Stimulated activated CD4-positive, alpha-beta T cell treated with anti-CD3 and anti-CD28 coated beads, Interleukin-4, amount 100 ng/mL, for 24 hours (primary cell): ENCODE measurements around the gene GNAT1.

Experiments used
- DNase-seq: peaks from one replicate; pipeline ENCODE4 v3.0.0-alpha.2; 2020

The GNAT1 gene

GRCh38 chr3:50190936-50191660 is at the start of gene GNAT1:
GNAT1 (plus strand) TSS chr3:50191610; CDS start chr3:50191726, 116 bp downstream.
- DNase-seq: no peak

DNA sequence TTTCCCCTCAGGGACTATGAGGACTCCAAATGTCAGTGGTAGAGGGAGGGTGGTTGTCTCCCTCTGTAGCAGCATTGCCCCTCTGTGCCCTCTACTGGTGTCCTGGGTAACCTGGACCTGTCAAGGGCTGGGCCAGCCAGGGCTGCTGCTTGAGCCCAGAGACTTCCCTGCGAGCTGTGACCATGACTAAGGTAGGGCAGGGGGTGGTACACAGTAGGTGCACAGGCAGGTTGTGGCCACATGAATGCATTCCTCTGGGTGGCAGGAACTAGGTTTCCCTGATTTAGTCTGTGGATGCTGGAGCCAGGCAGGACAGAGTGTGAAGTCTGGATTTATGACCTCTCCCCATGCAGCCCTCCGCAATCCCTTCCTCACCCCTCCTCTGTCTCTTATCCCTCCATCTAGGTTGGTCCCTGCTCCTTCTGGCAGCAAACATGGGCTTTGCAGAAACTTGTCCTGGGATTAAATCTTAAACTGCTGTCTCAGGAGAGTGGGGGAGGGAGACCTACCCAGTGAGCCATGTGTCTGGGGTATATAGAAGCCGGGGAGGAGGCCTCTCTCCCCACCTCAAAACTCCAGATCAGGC is 45.0 kb upstream of the GNAT1 start:
- DNase-seq: no peak

DNA sequence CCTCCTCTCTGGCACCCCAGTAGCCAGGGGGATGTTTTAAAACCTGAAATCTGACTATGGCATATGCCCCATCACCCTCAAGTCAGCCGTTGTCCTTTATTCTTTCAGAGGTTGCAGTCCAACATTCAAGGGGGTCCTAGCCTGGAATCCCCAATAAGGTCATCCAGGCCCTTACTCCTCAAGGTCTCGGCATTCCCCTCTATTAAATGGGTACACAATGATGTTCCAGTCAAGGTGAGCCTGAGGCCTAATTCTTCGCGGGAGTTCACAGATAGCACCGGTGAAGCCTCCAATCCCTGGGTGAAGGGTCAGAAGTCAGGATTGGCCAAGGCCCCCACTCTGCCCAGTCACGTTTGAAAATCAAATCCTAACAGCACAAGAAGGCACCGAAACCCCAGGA is 44.4 kb upstream of the GNAT1 start:
- DNase-seq: no peak

DNA sequence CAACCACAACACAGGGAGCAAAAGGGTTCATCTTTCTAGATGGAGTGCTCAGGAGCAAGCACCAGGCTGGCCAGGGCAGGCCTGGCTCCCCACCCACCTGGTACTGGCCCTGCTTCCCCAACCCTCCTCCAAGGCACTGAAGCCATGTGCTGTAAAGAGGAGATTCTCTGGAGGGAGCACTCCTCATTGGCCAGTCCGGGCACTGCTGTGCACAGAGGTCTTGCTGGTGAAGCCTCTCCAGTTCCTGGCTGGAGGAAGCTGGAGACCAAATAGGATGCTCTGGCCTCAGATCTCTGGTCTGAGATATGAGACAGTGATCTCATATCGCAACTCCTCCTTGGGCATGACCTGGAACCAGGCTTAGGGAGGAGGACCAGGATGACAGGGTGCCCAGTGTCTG is 44.0 kb upstream of the GNAT1 start:
- no peak for DNase-seq

DNA sequence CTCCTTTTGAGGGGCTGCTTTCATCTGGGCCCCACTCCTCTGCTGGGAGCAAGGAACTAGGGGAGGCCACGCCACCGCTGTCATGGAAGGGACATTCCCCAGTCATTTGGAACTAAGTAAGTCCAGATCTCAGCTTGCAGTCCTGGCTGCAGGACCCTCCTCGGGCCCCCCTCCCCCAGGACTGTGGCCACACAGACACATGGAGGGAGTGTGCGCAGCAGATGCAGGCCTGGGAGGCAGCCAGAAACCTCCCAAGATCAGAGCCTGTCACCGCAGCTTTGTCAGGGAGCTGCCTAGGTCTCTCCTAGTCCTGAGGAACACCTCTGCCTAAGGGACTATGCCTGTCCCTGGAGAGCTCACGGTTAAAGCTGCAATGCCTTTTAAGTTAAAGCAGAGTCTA is 43.5 kb upstream of the GNAT1 start:
- DNase-seq: no peak

DNA sequence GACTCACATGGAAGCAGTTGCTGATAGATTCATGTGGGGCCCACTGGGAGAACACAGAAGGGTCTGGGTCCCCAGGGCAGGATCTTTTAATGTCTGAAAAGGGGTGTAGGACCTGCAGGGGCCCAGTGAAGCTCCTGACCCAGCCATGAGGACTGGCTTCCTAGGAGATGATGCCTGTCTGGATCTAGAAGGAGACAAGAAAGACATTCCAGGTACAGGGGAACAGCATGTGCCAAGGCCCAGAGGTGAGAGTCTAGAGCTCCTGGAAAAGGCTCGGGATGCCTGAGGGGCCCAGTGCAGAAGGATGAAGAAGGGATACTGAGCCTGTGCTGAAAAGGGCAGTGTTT is 41.0 kb upstream of the GNAT1 start:
- DNase-seq: no peak

DNA sequence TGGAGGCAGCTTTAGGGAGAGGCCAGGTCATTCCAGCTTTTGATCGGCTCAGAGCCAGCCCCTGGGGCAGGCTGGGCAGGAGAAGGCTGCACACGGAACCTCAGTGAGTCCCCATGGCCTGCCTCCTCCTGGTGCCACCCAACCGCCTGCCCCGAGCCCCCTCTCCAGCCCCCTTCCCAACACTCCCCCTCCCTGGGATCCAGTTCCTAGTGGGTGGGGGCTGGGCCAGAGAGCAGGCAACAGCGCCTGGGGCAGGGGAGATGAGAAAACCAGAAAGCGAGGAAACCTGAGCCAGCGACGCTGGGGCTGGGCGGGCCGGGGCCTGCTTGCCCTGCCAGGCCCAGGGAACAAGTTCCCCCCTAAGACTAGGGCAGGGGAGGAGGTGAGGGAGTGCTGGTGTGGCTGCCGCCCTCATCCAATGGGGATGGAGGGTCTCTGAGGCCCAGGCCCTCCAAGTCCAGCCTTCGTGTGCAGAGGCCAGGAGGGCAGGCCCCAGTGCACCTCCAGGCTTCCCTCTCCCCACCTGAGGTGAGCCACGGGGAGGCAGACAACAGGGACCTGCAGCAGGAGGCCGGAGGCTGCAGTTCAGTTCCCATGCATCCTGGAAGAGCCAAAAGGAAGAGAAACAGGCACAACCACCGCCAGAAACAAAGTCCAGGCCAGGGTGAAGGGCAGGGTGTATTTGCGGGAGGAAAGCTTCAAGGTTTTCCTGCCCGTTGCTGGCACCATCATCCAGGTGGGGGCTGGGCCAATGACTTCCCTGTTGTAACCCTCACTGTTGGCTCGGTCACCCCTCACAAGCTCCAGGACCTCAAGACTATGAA is 40.3 kb upstream of the GNAT1 start:
- no peak for DNase-seq

- DNase-seq: no peak
Observed at GRCh38 chr3:50151728-50152127, 39.7 kb upstream of the GNAT1 start.

GRCh38 chr3:50153782-50154475 is 37.5 kb upstream of the GNAT1 start:
- DNase-seq: no peak

DNA sequence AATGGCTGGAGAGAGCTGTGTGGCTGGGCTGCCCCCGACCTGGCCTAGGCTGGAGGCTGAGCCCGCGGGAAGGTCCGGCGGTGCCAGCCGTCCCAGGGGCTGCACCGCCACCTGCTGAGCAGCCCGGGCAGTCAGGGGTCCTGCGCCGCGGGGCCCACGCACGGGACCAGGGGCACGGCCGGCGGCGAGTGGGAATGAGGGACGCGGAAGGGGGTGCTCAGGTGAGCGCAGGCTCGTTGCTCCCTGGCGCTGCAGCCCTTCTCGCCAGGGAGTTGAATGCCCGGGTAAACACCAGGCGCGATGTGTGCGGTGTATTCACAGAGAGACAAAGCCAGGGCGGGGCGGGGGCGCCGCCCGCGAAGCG is 37.0 kb upstream of the GNAT1 start:
- no peak for DNase-seq

DNA sequence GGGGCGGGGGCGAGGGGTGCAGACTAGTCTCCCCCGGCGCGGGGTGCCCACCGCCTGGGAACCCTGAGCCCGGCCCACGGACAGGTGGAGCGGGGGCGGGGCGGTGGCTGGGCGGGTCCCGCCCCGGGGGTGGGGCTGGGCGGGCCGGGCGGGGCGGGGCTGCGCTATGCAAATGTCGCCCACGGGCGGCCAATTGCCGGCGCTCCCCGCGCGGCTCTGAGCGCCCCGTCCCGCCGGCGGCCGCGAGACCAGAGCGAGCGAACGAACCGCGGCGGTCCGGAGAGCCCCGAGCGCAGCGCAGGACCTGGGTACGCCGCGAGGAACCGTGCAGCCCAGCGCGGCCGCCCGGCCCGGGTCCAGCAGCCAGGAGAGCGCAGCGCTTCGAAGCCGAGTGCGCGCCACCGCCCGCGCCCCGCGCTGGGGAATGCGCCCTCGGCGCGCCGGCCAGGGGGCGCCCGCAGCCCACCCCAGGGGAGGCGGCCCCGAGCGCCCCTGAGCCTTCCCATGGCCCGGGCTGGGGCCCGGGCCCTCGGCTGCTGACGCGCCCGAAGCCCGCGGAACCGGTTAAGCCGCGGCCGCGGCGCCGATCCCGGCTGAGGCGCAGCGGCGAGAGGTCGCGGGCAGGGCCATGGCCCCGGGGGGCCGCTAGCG is 36.4 kb upstream of the GNAT1 start, which contains the start of gene SEMA3F:
Gene SEMA3F (plus strand): TSS at position 485 of the 651 bp plus-strand sequence. CDS start 4,299 bp downstream, outside the sequence.
- DNase-seq: peak; percentile 58

GRCh38 chr3:50155491-50155878 is 35.9 kb upstream of the GNAT1 start:
- DNase-seq: no peak

GRCh38 chr3:50155891-50156290 is 35.5 kb upstream of the GNAT1 start:
- DNase-seq: no peak

- no peak for DNase-seq
Observed at GRCh38 chr3:50156549-50157493, 34.6 kb upstream of the GNAT1 start.

- DNase-seq: no peak
Observed at GRCh38 chr3:50157827-50158529, 33.4 kb upstream of the GNAT1 start.

GRCh38 chr3:50158530-50159146 is 32.8 kb upstream of the GNAT1 start:
- no peak for DNase-seq

- no peak for DNase-seq
Observed at GRCh38 chr3:50160561-50160983, 30.8 kb upstream of the GNAT1 start.

GRCh38 chr3:50161320-50161719 is 30.1 kb upstream of the GNAT1 start:
- DNase-seq: no peak

DNA sequence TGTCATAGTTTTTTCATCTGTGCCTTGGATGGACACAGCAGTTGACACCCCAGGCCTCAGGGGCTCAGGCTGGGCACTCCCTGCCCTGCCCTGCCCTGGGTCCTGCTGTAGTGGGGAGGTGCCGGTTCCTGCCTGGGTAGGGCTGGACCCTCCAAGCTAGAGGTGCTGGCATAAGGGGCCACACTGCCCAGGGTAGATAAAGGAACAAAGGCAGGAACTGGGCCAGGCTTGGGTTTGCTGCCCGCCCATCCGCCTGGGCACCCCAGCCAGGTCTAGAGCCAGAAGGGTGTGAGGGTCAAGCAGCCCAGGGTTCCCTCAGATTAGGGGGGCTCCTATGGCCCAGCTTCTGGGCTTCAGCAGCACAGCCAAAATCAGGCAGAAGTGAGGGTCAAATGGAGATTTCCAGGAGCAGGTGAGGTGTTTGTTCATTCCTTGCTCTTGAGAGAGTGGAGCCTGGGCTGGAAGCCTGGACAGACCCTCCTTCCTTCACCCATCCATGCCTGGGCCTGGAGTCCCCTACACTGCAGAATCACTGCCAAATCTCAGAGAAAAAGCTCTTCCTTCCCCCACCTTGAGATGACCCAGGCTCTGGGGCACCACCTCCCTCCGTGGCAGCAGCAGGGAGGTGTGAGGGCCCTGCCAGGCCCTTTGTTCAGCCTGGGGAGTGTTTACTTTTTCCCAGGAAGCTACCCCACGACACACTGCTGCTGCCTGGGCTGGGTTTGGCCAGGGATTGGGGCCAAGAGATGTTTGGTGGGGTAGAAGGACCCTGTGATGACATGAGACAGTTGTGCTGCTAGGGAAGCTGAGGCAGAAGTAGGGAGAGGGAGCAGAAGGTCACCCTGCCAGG is 29.2 kb upstream of the GNAT1 start:
- no peak for DNase-seq
